Measurements from ENCODE around the gene KRT7. TPM values are rescaled to one million over a fixed set of nuclear protein-coding genes. Genes with fewer than 3 reads are reported as not detected.

KRT7 gene
- total and polyA plus RNA-seq, 9 of the 15 experiments (the other 6 are each of a cell fraction or from before 2014, with no cell fraction given): 1.4 TPM; not detected in 8

- no peaks in the 10 kb centered on the region for H3K9me1 ChIP-seq (ENCODE audit: control insufficient read depth, insufficient read depth, low read length)
- H2AFZ ChIP-seq (ENCODE audit: low read depth, low read length): no peak overlapping the region
- no peaks in the 10 kb centered on the region; the same call in 1 of the 2 replicates for H4K20me1 ChIP-seq (replicated peaks; ENCODE audit: control insufficient read depth, insufficient read depth, low read length)
- no peak overlapping the region for H3K4me3 ChIP-seq
- no peaks in the 10 kb centered on the region for H3K4me1 ChIP-seq (replicated peaks in 1 of 2; ENCODE audit: control insufficient read depth in 2 of 2, insufficient read depth in 2 of 2, low read length in 2 of 2)
- BruUV-seq (replicated peaks): no TSS peak
- DNase-seq (ENCODE audit: extremely low read depth in 1 of 4, low spot score in 3 of 4) (no peak), ATAC-seq (no peak), FAIRE-seq (no peak)
- intact Hi-C loops (cut with micrococcal nuclease) (no loop called here), in situ Hi-C loops (cut with MboI) (no loop called here)
- no peaks in the 10 kb centered on the region for H3K9me3 ChIP-seq (replicated peaks; ENCODE audit: control insufficient read depth, insufficient read depth, low read depth, low read length)
- 0% methylated on average over 1 of the region's 1 CpG for WGBS (ENCODE audit: insufficient coverage, low coverage, missing lambda C conversion rate)
- no peaks in the 10 kb centered on the region for H3K79me2 ChIP-seq (ENCODE audit: control insufficient read depth, insufficient read depth, low read length)
- TF ChIP-seq RNF219 (CRISPR knock-in tag; IDR thresholded peaks at IDR 0.05) (no peak), HCFC1 (IDR thresholded peaks at IDR 0.05; ENCODE audit: low read depth, low read length) (no peak), HMBOX1 (IDR thresholded peaks at IDR 0.05) (no peak), GABPA (tag; conservative IDR thresholded peaks at IDR 0.05; ENCODE audit: low read depth) (no peak), MEF2A (IDR thresholded peaks at IDR 0.05; ENCODE audit: control insufficient read depth, low read depth, low read length) (no peak), BRD4 (IDR thresholded peaks at IDR 0.05) (no peak), MEIS2 (IDR thresholded peaks at IDR 0.05; ENCODE audit: partially characterized antibody) (no peak), ZNF717 (CRISPR knock-in tag; IDR thresholded peaks at IDR 0.05) (no peak), ADNP (tag; IDR thresholded peaks at IDR 0.05) (no peak), ZKSCAN1 (IDR thresholded peaks at IDR 0.05; ENCODE audit: low read depth, low read length) (no peak), PREB (CRISPR knock-in tag; IDR thresholded peaks at IDR 0.05) (no peak), ZNF79 (CRISPR knock-in tag; IDR thresholded peaks at IDR 0.05; ENCODE audit: low read depth) (no peak)
- TF ChIP-seq, protein P1, sequence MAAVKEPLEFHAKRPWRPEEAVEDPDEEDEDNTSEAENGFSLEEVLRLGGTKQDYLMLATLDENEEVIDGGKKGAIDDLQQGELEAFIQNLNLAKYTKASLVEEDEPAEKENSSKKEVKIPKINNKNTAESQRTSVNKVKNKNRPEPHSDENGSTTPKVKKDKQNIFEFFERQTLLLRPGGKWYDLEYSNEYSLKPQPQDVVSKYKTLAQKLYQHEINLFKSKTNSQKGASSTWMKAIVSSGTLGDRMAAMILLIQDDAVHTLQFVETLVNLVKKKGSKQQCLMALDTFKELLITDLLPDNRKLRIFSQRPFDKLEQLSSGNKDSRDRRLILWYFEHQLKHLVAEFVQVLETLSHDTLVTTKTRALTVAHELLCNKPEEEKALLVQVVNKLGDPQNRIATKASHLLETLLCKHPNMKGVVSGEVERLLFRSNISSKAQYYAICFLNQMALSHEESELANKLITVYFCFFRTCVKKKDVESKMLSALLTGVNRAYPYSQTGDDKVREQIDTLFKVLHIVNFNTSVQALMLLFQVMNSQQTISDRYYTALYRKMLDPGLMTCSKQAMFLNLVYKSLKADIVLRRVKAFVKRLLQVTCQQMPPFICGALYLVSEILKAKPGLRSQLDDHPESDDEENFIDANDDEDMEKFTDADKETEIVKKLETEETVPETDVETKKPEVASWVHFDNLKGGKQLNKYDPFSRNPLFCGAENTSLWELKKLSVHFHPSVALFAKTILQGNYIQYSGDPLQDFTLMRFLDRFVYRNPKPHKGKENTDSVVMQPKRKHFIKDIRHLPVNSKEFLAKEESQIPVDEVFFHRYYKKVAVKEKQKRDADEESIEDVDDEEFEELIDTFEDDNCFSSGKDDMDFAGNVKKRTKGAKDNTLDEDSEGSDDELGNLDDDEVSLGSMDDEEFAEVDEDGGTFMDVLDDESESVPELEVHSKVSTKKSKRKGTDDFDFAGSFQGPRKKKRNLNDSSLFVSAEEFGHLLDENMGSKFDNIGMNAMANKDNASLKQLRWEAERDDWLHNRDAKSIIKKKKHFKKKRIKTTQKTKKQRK (IDR thresholded peaks at IDR 0.05; ENCODE audit: borderline replicate concordance, low read depth, low read length): no peak
- POLR2A ChIA-PET: interaction anchor here (0.7 kb wide), 1 partner anchor 466 kb away, joined by 4 read pairs; no protein-coding TSS in a partner anchor
- H3K27ac ChIP-seq (ENCODE audit: extremely low read depth, low read depth, low read length): no peak overlapping the region
- H3K27me3 ChIP-seq (ENCODE audit: control insufficient read depth in 2 of 2, insufficient read depth in 2 of 2, low read length in 2 of 2): peaks cover 0 to 18% of the 10 kb centered on the region in 2 experiments; a peak in 3 of 5 replicates
- no peak overlapping the region for H3K9ac ChIP-seq (ENCODE audit: insufficient read depth in 1 of 2, low read depth in 2 of 2, low read length in 2 of 2)
- no peak overlapping the region for H3K4me2 ChIP-seq (ENCODE audit: insufficient read depth, low read length)
- H3K36me3 ChIP-seq (ENCODE audit: control insufficient read depth, insufficient read depth, low read length): no peaks in the 10 kb centered on the region
- CTCF ChIA-PET (ENCODE audit: low intra/inter-chr PET ratio): no interaction called here
Observed at GRCh38 chr12:52295663-52296062, 62.6 kb downstream of the KRT7 start.

Data from K562 (cell line).